ENCODE measurements around the gene IAPP. TPM values are rescaled to one million over a fixed set of nuclear protein-coding genes. Genes with fewer than 3 reads are reported as not detected.
"Not testable (repeated sequence)": the region's sequence is repeated elsewhere in the genome, so short reads cannot be mapped to it uniquely, and the experiment has no call there.

IAPP gene
- polyA plus RNA-seq, 1 donor (not counting 4 experiments of a cell fraction or from before 2014, with no cell fraction given), result not detected

DNA sequence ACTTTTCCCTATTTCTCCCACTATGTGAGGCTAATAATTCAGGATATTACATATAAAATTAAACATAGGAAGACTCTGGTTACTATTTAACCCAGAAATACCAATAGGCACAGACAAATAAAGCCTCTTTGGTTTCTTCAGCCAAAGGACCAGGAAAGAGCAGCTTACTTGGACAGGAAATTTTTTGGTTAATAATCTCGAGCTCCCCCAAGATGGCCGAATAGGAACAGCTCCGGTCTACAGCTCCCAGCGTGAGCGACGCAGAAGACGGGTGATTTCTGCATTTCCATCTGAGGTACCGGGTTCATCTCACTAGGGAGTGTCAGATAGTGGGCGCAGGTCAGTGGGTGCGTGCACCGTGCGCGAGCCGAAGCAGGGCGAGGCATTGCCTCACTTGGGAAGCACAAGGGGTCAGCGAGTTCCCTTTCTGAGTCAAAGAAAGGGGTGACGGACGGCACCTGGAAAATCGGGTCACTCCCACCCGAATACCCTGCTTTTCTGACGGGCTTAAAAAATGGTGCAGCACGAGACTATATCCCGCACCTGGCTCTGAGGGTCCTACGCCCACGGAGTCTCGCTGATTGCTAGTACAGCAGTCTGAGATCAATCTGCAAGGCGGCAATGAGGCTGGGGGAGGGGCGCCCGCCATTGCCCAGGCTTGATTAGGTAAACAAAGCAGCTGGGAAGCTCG lies 46.5 kb downstream of the IAPP start:
- H3K9me1 ChIP-seq (ENCODE audit: control insufficient read depth, extremely low read depth, insufficient read depth, low read length); H3K79me2 ChIP-seq (ENCODE audit: control insufficient read depth, insufficient read depth, low read length); H3K27ac ChIP-seq (ENCODE audit: control insufficient read depth, insufficient read depth, low read length); dilution Hi-C loops (cut with MboI; ENCODE audit: extremely low pct_ligation_motif_present, low sequenced_read_pairs); H3K36me3 ChIP-seq (ENCODE audit: control insufficient read depth in 2 of 2, extremely low read depth in 1 of 2, insufficient read depth in 2 of 2, low read length in 2 of 2); H3K4me3 ChIP-seq (ENCODE audit: control insufficient read depth in 2 of 3, extremely low read depth in 1 of 3, insufficient read depth in 2 of 3, low read depth in 1 of 3, low read length in 3 of 3); H3K27me3 ChIP-seq (ENCODE audit: control insufficient read depth, extremely low read depth, insufficient read depth, low read length); H3K4me1 ChIP-seq (ENCODE audit: control insufficient read depth, extremely low read depth, insufficient read depth, low read length); H3K4me2 ChIP-seq (ENCODE audit: control insufficient read depth, extremely low read depth, insufficient read depth, low read depth, low read length); H2AFZ ChIP-seq (ENCODE audit: control insufficient read depth, low read length); DNase-seq (ENCODE audit: low read depth, low spot score); H3K9ac ChIP-seq (ENCODE audit: control insufficient read depth, extremely low read depth, insufficient read depth, low read length); FAIRE-seq; H3K9me3 ChIP-seq (ENCODE audit: control insufficient read depth, low read depth, low read length); H4K20me1 ChIP-seq (ENCODE audit: control insufficient read depth, extremely low read depth, insufficient read depth, low read length): not testable (repeated sequence)

- Histone ChIP-seq H3K4me2 (ENCODE audit: control insufficient read depth, extremely low read depth, insufficient read depth, low read depth, low read length) (no peak overlapping the region), H3K36me3 (ENCODE audit: control insufficient read depth in 2 of 2, extremely low read depth in 1 of 2, insufficient read depth in 2 of 2, low read length in 2 of 2) (no peaks in the 10 kb centered on the region), H3K9me3 (ENCODE audit: control insufficient read depth, low read depth, low read length) (no peaks in the 10 kb centered on the region), H3K27me3 (ENCODE audit: control insufficient read depth, extremely low read depth, insufficient read depth, low read length) (no peaks in the 10 kb centered on the region), H2AFZ (ENCODE audit: control insufficient read depth, low read length) (no peak overlapping the region), H3K9ac (ENCODE audit: control insufficient read depth, extremely low read depth, insufficient read depth, low read length) (no peak overlapping the region), H3K4me1 (ENCODE audit: control insufficient read depth, extremely low read depth, insufficient read depth, low read length) (no peaks in the 10 kb centered on the region), H3K27ac (ENCODE audit: control insufficient read depth, insufficient read depth, low read length) (no peak overlapping the region), H4K20me1 (ENCODE audit: control insufficient read depth, extremely low read depth, insufficient read depth, low read length) (no peaks in the 10 kb centered on the region), H3K9me1 (ENCODE audit: control insufficient read depth, extremely low read depth, insufficient read depth, low read length) (no peaks in the 10 kb centered on the region), H3K79me2 (ENCODE audit: control insufficient read depth, insufficient read depth, low read length) (no peaks in the 10 kb centered on the region), H3K4me3 (ENCODE audit: control insufficient read depth in 2 of 3, extremely low read depth in 1 of 3, insufficient read depth in 2 of 3, low read depth in 1 of 3, low read length in 3 of 3) (no peak overlapping the region)
- no peak for TF ChIP-seq CTCF (optimal IDR thresholded peaks at IDR 0.05 in 1 of 3, IDR thresholded peaks at IDR 0.05 in 1 of 3, conservative IDR thresholded peaks at IDR 0.05 in 1 of 3; ENCODE audit: extremely low read depth in 1 of 3, insufficient read depth in 2 of 3, low read length in 3 of 3)
- TF ChIP-seq EZH2 (IDR thresholded peaks at IDR 0.05; ENCODE audit: low read length), result no peak
- dilution Hi-C loops (cut with MboI; ENCODE audit: extremely low pct_ligation_motif_present, low sequenced_read_pairs), result no loop called here
- FAIRE-seq (no peak), DNase-seq (ENCODE audit: low read depth, low spot score) (no peak)
Measured at GRCh38 chr12:21428241-21428640, 55.5 kb downstream of the IAPP start.

Other genes starting within 250 kb of the IAPP start
- not detected in 3 replicates for gene SLCO1B1, start 241.7 kb upstream of the IAPP start, polyA plus RNA-seq
- gene SLCO1A2, start 38.0 kb upstream of the IAPP start, polyA plus RNA-seq, result not detected in 3 replicates
- gene PYROXD1, start 64.8 kb downstream of the IAPP start, polyA plus RNA-seq, result 18.8 to 28.1 TPM (median 19.1 TPM) in 3 replicates
- gene RECQL, start 128.7 kb downstream of the IAPP start, polyA plus RNA-seq, result 23.9 to 41.9 TPM (median 29.5 TPM) in 3 replicates
- 12.0 to 25.8 TPM (median 16.7 TPM) in 3 replicates for gene GOLT1B, start 128.9 kb downstream of the IAPP start, polyA plus RNA-seq
- 0.07 to 0.12 TPM (median 0.12 TPM) in 3 replicates for gene SPX, start 153.4 kb downstream of the IAPP start, polyA plus RNA-seq
- not detected in 3 replicates for gene GYS2, start 231.9 kb downstream of the IAPP start, polyA plus RNA-seq

Measured in keratinocyte (primary cell).